Right kidney (tissue), 1 donor: ENCODE results near the gene RFC5.
A peak's percentile ranks its signal among the peaks of the same experiment; 100 is the strongest.

Experiments used
- DNase-seq: peaks from one replicate; pipeline ENCODE4 v3.0.0-alpha.2; 2016

Gene RFC5

DNA sequence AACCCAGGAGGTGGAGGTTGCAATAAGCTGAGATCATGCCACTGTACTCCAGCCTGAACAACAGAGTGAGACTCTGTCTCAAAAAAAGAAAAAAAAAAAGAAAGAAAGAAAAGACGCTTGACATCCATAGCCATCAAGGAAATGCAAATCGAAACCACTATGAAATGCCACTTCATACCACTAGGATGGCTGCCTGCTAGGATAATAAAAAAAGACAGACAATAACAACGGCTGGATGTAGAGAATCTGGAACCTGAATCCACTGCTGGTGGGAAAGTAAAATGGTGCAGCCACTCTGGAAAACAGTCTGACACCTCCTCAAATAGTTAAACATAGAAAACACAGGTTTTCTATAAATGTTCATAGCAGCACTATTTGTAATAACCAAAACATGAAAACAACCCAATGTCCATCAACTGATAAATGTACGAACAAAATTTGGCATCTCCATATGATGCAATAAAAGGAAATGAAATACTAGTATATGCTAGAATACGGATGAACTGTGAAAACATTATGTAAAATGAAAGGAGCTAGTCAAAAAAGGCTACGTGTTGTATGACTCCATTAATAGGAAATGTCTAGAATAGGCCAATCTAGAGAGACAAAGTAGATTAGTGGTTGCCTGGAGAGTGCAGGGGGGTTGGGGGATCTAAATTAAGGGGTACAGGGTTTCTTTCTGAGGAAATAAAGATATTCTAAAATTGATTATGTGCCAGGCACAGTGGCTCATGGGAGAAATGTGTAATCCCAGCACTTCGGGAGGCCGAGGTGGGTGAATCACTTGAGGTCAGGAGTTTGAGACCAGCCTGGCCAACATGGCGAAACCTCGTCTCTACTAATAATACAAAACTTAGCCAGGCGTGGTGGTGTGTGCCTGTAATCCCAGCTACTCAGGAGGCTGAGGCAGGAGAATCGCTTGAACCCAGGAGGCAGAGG, 34.7 kb downstream of the RFC5 start:
- no peak for DNase-seq

DNA sequence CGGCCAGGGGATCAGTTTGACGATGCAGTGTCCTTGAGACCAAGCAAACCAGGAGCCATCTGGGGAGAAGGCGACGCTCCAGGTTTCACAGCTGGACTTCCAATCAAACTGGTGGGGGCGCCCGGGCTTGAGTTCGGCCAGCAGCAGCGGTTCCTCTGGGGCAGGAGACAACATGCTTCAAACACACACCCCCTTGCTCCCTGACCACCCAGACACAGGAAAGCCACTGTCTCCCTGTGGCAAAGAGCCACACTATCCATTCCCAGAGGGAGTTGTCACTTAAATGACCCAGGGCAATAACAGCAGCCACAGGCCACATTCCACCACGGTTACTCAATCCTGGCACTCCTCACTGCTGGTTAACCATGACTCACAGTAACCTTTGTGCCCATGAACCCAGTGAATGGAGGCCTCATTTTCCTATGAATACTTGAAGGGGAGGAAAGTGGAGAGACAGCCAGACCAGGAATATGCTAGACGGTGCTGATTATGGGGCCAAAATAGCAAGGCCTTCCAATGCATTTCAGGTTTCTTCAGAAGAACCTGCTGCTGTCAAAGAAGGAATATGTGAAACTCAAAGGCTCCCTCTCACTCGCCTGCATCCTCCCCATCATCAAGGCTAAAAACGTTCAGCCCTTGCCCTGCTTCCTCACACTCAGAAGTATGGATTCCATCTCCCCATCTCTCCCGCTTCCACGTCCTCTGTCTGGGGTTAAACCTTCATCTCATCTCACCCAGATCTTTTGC, 36.0 kb downstream of the RFC5 start:
- no peak for DNase-seq

DNA sequence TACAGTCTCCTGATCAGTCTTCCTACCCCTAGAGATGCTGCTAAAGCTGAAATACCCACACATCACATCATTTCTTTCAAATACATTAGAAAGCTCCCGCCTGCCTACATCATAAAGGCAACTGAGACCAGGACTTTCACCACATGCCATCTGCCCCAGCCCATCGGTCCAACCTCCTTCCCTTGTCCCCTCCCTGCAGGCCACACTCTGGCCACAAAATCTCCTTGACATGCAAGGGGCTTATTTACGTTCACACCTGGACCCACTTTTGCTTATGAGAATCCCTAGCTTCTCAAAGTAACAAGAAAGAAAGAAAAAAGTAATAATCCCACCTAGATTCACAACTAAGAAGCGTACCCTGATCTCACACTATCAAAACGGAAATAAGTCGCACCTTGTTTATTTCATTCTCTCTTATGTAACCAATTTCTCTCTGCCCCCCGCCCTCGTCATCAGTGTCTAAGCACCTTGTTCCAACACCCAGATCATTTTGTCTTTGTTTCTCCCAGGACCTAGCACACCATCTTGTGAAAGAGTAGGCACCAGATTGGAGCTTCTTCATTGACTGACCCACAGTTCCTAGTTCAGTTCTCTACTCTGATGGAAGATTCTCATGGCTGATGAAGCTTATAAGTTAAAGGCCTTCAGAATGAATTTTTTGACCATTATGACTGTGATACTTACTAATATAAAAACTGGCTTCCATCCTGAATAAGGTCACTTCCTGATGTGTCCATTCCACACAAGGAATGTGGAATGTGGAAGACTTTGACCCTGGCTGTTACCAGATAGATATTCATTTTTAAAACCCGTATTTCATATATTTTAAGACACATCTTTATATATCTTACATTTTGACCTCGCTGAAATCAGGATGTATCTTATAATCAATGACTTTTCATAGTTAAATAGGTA, 36.8 kb downstream of the RFC5 start:
- DNase-seq, result no peak

DNA sequence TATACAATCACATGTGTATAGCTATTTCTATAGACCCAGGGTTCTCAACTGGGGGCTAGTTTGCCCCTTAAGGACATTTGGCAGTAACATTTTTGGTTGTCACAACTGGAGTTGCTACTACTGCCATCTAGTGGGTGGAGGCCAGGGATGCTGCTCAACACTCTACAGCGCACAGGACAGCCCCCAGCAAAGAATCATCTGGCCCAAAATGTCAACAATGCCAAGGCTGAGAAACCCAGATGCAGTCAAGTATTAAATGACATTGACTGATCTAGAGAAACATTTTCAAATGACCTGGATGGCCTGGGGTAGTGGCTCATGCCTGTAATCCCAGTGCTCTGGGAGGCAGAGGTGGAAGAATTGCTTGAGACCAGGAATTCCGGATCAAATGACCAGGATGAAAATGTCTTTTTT, 38.6 kb downstream of the RFC5 start:
- no peak for DNase-seq

DNA sequence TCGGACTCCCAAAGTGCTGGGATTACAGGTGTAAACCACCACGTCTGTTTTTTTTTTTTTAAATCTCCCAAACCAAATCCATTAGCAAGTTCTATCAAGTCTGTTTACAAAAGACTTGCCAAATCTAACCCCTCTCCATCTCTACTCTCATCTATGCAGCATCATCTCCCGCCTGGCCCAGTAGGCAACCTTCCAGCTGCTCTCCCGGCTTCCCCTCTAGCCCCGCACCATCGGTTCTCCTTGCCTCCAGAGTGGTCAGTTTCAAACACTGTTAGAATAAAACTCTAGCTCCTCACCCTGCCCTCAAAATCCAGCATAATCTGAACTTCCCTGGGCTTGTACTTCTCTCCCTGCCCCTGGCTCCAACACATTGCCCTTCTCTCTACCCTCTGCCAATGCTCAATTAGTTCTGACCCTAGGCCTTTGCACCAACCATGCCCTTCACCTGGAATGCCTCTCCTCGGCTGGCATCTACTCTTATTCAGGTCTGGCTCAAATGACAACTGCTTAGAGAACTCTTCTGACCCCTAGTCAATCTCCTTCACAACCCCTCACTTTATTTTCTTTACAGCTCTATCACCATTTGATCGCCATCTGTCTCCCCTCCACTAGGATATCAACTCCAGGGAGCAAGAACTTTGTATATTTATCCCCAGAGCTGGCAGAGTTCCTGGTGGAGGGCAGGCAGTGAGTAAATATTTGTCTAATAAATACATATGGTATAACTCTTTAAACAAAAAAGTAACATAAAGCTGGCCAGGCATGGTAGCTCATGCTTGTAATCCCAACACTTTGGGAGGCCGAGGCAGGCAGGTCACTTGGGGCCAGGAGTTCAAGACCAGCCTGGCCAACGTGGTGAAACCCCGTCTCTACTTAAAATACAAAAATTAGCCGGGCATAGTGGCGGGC, 39.6 kb downstream of the RFC5 start:
- DNase-seq, result no peak

DNA sequence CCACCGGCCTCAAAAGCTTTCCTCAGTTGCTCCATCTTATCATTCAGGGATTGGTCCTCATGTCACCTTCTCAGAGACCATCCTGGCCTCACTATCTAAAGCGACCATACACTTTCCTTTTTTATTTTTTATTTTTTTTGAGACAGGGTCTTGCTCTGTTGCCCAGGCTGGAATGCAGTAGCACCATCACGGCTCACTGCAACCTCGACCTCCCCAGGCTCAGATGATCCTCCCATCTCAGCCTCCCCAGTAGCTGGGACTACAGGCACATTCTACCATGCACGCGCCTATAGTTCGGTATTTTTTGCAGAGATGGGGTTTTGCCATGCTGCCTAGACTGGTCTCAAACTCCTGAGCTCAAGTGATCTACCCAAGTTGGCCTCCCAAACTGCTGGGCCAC, 41.7 kb downstream of the RFC5 start:
- no peak for DNase-seq

DNA sequence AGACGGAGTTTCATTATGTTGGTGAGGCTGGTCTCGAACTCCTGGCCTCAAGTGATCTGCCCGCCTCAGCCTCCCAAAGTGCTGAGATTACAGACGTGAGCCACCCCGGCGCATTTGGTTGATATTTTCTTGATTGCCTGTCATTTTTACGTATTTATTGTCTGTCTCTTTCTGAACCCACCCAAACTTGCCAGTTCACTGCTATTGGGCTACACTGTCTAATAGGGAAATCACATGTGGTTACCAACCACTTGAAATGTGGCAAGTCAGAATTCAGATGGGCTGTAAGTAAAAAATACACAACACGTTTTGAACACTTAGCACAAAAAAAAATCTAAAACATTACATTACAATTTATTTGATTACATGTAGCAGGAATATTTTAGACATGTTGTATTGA, 42.4 kb downstream of the RFC5 start:
- DNase-seq, result no peak

DNA sequence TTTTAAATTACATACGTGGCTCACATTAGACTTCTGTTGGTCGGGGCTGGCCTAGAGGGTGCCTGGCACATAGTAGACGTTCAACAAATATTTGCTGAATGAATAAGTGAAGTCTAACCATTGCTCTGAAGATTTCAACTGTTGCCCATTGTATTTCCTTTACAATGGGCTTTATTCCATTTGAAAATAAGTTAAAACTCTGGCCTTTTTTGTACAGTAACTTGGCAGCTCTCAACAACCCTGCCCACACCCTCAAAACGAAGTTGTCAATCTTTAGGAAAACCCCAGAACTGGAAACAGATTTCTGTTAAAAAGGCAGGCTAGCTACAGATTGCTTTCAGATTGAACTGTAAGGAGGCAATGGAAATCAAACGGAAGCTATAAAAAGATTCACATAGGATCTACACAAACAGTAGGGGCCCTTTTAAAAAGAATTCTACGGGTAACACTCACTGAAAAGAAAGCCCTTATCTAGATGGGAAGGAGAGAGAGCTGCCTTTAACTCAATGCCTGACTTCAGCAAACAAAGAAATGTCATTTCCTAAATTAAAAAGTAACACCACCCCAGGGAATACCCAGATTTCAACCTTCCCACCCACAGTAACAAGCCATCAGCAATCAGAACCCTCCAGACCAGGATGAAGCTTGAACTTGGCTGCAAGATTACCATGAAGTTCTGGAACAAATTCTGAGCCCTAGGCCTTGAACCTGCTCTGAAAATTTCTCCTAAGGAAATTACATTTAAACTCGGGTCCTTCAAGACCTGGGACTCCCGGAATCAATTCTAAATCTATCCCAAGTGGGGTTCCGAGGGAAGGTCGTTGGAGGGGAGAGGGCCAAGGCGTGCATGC, 43.1 kb downstream of the RFC5 start:
- DNase-seq, result peak; percentile 53

DNA sequence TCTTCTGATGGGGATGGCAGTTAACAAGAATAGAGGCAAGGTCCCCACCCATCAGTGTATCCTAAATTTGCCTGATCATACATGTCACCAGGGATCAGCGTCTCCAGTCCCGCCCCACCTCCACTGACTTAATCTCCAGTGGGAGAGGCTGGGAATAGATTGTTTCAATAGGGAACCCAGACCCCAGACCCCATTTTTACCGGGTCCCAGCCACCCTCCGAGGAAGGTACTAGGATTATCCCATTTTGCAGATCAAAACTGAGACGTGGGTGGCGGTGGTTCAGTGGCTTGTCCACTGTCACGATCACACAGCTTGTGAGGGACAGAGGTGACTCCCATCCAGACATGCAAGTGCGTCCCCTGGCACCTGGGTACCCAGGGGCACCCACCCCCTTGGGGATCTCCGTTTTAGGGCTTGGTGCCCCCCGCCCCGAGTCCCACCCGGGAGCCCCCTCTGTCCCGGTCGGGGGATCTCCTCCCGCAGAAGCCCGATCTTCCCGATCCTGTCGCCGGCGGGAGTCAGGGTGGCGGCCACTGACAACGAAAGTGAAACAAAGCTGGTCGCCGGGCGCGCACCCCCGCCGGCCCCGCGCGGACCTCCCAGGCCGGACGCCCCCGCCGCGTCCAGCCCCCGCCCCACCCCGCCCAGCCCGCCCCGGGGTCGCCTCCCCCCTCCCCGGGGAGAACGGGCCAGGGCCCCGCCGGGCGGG, 44.0 kb downstream of the RFC5 start:
- peak; percentile 65 for DNase-seq

DNA sequence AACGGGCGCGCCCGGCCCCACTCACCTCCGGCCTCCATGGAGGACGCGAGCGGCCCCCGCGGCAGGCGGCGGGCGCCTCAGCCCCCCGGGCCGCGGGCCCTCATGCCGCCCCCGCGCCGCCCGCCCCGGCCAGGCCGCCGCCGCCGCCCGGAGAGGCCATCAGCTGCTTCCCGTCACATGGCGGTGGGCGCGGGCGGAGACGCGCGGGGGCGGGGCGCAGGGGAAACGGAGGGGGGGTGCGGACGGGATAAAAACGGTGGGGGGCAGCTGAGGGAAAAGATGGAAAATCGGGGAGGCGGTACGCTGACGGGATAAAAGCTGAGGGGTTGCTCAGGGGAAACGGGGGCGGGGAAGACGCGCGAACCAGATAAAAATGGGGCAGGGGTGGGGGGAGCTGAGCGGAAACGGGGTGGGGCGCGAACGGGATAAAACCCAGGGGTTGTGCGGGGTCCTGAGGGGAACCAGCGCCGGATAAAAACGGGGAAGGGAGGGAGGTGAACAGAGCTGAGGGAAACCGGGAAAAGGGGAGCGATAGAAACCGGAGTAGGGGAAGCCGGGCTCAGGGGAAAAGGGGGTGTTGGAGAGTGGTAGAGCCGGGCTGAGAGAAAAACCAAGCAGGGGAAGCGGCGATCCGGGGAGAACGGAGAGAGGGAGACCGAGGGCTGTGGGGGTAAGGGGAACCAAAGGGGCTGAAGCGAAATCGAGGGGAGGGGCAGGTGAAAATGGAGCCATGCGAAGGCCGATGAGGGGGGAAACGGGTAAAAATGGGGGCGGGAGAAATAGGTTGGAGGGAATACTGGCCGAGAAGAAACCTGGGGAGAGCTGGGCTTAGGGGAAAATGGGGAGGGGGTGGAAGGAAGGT, 44.7 kb downstream of the RFC5 start, which contains the start of gene WSB2:
Gene WSB2 (minus strand): TSS at position 169 of the 862 bp plus-strand sequence. CDS start 131 bp downstream, at position 38.
- DNase-seq, result peak; percentile 68

DNA sequence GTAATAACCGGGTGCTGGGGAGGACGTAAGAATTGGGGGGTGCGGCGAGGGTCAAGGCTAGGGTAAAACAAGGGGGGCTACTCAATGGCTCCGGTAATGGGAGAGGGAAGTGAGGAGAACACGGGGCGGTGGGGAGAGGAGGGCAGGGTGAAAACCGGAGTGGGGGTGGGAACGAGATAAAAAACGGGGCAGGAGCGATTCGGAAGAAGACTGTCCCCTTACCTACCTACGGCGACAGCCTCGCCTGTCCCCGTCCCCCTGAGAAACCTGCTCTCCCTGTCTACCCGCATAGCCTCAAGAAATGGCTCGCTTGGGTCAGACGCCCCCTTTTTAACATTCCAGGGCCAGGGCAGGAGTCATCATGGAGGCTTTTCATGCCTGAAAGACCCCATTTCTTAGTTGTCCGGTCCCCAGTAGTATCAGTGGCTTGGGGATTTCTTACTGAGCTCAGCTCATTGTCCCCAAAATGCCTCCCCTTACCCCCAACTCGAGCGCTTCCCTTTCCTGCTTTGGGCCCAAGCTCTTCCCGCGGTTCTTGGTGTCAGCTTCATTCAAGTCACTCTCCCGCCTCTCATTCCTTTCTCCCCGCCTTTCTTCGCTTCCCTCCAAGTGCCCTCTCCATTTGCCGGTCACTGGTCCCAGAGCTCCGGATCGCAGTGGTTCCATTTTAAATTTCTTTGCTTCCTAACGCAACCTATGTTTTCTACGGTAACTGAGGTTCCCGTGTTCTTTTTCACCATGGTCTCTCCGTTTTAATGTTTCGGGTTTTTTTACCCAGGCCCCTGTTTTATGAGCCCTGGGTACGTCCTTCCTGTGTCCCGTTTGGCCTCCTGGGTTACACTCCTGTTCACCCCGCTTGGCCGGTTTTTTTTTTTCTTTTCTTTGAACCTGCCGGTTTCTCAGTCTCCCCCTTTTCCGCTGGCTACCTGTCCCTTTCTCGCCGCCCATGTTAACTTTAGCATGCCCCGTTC, 45.7 kb downstream of the RFC5 start:
- DNase-seq, result peak; percentile 81

DNA sequence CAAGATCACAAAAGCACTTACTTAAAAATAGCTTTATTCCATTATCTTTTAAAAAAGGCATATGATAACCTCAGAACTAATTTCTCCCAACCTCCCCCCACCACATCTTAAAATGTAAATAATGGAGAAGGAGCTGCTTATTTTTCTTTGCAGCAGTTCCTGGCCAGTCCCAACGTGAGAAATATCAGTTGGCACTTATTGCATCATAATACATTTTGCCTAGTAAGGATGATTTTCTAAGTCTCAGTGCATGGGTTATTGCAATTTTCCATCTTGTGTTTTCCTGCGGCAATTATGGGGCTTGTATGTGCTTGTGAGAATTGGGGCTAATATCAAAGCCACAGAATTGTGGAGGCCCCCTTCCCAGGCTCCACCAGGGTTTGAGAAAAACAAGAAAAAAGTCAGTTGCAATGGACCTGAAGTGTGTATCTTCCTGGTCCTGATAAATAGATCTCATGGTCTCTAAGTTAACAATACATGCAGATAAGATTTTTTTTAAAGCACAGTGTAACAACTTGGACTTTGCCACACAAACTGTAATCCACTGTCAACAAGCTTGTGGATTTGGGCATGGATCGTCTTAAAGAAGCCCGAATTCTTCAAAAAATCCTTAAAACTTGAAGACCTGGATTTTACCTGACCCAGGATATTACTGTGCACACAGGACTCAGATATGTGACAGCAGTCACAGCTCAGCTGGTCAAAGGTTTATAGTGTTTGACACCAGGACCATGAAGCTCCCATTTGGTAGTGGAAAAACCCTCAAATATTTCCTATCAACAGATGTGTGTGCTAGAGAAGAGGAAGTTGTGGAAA, 47.3 kb downstream of the RFC5 start:
- DNase-seq, result no peak

DNA sequence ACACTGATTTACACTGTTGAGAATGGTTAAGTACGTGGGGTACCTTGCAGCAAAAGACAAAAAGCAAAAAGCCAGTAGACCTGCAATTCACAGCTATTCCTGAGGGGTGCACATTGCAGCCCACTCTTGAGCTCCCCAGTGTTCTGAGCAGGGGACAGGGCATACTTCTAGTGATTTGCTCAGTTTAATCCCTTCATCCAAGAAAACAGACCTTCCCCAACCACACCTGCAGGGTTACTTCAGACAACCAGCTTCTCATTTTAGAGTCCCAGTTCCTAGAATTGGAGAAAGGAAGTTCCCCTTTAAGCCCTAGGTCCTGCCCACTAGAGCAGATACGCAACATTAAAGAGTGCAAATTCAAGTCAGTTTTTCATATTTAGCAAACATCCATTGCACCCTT, 48.1 kb downstream of the RFC5 start:
- no peak for DNase-seq

DNA sequence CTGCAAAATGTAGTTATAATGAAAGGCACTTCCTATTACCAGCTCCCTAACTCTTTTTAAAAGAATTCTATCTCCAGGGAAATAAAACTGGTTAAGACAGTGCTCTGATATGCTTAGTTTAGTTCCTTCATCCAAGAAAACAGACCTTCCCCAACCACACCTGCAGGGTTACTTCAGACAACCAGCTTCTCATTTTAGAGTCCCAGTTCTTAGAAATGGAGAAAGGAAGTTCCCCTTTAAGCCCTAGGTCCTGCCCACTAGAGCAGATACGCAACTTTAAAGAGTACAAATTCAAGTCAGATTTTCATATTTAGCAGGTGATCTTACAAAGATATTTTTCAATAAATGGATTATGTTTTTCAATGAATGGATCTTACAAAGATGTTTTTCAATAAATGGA, 48.9 kb downstream of the RFC5 start:
- no peak for DNase-seq

DNA sequence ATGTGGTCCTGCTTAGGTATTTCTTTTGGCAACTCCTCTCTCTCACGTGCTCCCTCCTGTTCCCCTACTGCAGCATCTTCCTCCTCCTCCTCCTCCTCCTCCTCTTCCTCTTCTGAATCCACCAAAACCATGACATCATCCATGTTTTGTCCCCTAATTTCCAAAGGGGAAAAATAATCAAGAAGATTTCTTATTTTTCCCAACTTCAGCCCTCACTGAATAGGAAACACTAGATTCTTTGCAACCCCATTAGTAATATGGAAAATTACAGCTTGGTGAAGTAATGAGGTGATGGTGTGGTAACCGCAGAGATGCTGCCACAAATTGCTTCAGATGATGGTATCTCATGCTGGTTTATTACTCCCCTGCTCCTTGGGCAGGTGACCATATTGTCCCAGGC, 51.9 kb downstream of the RFC5 start:
- no peak for DNase-seq

DNA sequence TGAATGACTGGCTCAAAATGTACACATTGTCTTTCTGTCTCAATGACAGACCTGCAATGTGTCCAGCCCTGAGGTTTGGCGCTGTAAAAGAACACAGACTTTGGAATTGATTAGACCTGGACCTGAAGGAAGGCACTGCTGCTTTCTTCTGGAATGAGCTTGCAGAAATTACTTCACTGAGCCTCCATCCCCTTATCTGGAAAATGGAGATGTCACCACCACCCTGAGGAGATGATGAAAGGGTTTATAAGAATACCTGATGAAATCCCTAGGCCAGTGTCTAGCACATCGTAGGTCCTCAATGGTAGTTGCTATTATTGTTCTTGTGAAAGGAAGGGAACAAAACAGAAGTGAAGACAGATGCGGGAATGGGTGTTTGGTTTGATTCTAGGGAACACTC, 54.1 kb downstream of the RFC5 start:
- no peak for DNase-seq
